IPS-18c (cell line): ENCODE measurements around the gene ARHGDIB.

Experiments
- H3K4me3 ChIP-seq: 2 replicates; pipeline ENCODE4 v1.7.0; 2013; ENCODE audit warnings: low read depth, mild to moderate bottlenecking, low read length, moderate library complexity; ENCODE audit not compliant: insufficient read depth
- H3K9me3 ChIP-seq: one replicate; pipeline ENCODE4 v1.6.1; 2013; ENCODE audit warnings: mild to moderate bottlenecking, low read length, moderate library complexity; ENCODE audit not compliant: control insufficient read depth, insufficient read depth

The ARHGDIB gene

DNA sequence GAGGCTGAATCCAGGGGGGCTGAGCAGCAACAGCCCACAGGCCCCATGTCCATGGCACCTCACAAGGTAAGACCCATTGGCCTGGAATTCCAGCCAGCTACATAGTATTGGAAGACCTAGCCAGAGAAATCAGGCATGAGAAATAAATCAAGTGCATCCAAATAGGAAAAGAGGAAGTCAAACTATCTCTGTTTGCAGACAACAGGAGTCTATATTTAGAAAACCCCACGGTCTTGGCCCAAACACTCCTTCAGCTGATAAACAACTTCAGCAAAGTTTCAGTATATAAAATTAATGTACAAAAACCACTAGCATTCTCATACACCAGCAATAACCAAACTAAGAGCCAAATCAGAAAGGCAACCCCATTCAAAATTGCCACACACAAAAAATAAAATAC, 28.4 kb upstream of the ARHGDIB start:
- H3K9me3 ChIP-seq: no peaks in the 10 kb centered on the region
- H3K4me3 ChIP-seq: no peak overlapping the region

DNA sequence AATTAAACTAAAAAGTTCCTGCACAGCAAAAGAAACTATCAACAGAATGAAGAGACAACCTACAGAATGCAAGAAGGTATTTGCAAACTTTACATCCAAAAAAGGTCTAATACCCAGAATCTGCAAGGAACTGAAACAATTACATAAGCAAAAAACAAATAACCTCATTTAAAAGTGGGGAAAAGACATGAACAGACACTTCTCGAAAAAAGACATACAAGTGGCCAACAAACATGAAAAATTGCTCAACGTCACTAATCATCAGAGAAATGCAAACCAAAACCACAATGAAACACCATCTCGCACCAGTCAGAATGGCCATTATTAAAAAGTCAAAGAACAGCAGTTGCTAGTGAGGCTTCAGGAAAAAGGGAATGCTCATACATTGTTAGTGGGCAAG, 26.6 kb upstream of the ARHGDIB start:
- Histone ChIP-seq H3K9me3 (no peaks in the 10 kb centered on the region), H3K4me3 (no peak overlapping the region)

DNA sequence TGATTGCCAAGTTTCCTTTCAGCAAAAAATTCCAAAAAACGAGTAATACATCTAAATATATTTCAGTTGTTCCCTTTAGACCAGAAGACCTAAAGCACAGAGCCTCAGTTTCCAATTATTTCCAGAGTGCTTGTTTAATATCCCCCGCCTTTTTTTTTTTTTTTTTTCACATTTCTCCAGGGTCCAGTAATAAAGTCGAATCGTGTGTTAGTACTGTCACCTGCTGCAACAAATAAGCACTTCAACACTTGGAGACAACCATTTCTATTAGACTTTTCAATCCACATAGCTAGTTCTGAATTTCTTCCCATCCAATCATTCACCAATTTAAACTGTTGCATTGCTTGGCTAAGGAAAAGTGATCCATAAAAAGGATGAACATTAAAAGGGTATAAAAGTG, 25.0 kb upstream of the ARHGDIB start:
- no peaks in the 10 kb centered on the region for H3K9me3 ChIP-seq
- no peak overlapping the region for H3K4me3 ChIP-seq

DNA sequence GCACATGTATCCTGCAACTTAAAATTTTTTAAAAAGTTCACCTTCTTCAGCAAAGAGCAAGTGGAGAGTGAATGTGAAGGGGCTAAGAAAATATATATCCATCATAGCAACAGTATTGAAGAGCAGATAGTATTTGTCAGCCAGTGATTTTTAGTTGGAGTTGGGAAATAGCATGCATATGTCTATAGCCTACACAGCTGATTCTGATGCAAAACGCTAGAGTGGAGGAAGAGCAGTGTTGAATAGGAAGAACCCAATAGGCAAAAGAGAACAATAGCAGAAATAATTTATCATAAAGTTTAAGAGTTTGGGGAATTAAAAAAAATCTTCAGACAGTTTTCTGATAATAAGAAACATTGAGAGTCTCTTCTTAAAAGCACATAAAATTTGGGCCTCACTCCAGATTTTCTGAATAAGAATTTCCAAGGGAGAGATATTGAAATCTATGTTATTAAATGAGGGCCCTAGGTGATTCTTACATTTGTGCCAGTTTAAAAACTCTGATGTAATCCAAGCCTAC, 23.4 kb upstream of the ARHGDIB start:
- no peaks in the 10 kb centered on the region for H3K9me3 ChIP-seq
- H3K4me3 ChIP-seq: no peak overlapping the region

- H3K9me3 ChIP-seq: no peaks in the 10 kb centered on the region
- H3K4me3 ChIP-seq: no peak overlapping the region
Observed at GRCh38 chr12:14984036-14984435, 22.6 kb upstream of the ARHGDIB start.

GRCh38 chr12:14982991-14983390, 21.6 kb upstream of the ARHGDIB start:
- Histone ChIP-seq H3K4me3 (no peak overlapping the region), H3K9me3 (no peaks in the 10 kb centered on the region)

DNA sequence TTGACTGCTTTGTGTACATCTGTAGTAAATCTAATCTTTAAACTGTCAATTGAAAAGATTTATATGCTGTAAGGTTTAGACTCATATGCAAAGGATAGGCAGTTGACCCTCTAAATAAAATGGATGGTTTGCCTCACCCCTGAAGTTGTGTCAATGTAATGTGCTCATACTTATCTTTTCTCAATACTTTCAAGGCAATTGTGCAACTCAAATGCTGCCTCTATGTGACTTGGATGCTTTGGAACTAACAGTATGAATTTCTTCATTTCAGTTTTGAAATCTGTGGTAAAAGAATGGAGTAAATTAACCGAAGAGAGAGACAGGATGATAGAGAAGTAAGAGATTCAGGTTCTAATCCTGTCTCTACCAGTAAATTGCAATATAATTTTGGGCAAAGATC, 21.2 kb upstream of the ARHGDIB start:
- Histone ChIP-seq H3K4me3 (no peak overlapping the region), H3K9me3 (no peaks in the 10 kb centered on the region)

DNA sequence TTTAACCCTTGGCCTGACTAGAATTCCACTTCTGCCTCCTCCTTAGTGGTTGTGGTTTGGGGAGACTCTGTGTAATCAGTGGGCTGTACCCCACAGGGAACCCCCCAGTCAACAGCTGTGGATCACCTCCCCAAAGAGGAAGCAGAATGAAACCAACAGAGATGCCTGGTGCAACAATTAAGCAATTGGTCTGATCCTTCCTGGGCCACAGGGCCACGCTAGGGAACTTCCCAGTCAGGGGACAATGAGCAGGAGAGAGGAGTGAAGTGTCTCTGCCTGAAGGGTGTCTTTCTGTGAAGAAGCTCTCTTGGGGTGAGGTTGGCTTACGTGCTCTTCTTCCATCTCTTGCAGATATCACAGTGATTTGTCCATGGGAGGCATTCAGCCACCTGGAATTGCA, 19.6 kb upstream of the ARHGDIB start:
- no peak overlapping the region for H3K4me3 ChIP-seq
- H3K9me3 ChIP-seq: no peaks in the 10 kb centered on the region

DNA sequence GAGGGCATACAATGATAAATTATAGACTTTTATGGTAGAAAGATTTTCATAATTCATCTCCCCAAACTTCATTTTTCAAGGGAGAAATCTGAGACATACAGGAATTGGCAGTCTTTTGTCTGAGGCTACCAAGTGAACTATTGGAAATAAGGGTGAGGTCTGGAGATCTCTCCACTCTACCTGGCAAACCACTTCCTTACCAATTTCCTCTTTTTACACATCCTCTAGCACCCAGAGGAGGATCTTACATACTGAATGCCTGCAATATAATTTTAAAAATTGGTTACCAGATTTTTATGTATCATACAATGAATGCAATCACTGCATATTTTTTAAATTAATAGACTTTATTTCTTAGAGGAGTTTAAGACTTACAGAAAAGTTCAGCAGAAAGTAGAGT, 18.1 kb upstream of the ARHGDIB start:
- Histone ChIP-seq H3K4me3 (no peak overlapping the region), H3K9me3 (no peaks in the 10 kb centered on the region)

DNA sequence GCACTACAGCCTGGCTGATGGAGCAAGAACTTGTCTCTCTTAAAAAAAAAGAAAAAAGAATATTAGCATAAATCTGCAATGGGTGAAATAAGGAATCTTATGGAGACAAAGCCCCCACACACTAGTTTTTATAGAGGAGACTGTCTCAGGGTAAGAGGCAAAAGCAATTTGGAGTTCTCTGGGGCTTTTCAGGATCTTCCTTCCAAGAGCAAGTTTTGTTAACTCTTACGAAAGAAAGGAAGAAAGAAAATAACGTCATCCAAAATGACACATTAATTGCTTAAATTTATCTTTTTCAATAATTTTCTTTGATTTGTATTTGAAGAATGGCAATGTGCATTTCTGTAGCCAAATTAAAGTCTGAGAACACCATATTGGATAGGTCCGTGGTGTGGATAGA, 15.3 kb upstream of the ARHGDIB start:
- Histone ChIP-seq H3K9me3 (no peaks in the 10 kb centered on the region), H3K4me3 (no peak overlapping the region)

DNA sequence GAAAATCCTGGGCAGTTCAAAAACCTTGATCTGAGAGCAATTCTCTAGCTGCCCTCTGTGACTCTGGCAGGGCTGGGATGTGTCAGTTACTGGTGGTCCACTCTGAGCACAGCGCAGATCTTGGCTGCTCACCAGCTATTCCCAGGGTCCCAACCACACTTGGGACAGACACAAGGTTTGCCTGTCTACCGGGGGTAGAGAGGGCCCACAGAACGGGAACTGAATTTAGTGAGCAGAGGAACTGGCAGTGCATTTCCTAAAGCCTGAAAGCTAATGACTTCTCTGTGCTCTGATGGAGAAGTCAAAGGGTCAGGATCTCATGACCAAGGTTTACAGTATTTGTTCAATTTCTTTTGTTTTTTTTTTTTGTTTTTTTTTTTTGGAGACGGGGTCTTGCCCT, 14.1 kb upstream of the ARHGDIB start:
- Histone ChIP-seq H3K4me3 (no peak overlapping the region), H3K9me3 (no peaks in the 10 kb centered on the region)

DNA sequence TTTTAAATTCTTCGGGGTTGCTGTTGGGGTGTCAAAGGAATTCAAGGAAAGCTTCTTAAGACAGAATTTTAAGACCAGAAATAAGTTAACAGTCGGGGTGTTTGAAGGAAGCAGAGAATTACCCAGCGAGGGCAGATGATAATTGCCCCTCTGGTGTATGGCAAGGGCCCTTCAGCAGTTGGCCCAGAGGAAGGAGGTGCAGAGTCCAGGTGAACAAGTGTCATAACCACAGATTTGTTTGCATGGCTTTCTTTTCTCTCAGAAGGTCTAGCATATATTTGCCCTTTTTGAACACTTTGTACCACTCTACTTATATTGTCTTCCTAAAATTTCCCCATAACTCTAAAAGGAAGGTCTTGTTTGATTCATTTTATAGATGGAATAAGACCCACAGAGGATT, 13.2 kb upstream of the ARHGDIB start:
- H3K9me3 ChIP-seq: no peaks in the 10 kb centered on the region
- no peak overlapping the region for H3K4me3 ChIP-seq

GRCh38 chr12:14972816-14973215, 11.4 kb upstream of the ARHGDIB start, which contains the start of gene PDE6H:
Gene PDE6H (plus strand): TSS chr12:14973042. CDS start chr12:14978013, 4,971 bp downstream.
- H3K4me3 ChIP-seq: no peak within 1 kb of the TSS
- H3K9me3 ChIP-seq: no peaks in the 10 kb centered on the region

DNA sequence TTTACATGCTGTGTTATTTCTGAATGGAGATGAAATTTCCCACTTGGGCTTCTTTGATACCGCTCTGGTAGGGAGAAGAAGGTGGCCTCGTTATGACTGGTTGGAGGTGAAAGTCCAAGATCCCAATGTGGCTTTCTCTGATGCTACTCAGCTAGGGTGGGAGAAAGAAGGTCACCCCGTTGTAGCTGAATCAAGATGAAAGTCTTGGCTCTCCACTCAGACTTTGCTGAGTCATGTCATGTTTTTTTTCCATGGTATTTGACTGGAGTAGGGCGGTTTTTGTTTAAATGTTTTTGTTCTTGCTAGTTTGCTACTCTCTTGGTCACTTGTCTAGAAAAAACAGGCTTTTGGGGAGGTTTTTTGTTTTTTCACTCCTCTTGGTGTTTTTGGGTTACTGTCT, 9.1 kb upstream of the ARHGDIB start:
- no peaks in the 10 kb centered on the region for H3K9me3 ChIP-seq
- H3K4me3 ChIP-seq: no peak overlapping the region

GRCh38 chr12:14968478-14968877, 7.1 kb upstream of the ARHGDIB start:
- H3K9me3 ChIP-seq: no peaks in the 10 kb centered on the region
- no peak overlapping the region for H3K4me3 ChIP-seq

DNA sequence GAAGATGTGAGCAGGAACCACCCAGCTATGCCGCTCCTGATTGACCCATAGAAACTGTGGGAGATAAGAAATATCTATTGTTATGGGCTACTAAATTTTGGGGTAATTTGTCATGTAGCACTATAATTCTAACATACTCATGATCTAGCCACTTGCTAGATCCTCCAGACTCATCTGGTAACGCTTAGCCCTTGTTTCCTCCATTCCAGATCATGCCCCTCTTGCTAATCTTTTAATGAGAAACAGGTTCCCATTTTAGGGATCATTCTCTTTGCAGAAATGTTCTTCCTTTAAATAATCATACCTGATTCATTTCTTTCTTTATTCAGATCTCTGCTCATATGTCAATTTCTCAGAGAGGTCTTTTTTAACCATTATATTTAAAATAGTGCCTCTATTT, 3.8 kb upstream of the ARHGDIB start:
- Histone ChIP-seq H3K9me3 (no peaks in the 10 kb centered on the region), H3K4me3 (no peak overlapping the region)

DNA sequence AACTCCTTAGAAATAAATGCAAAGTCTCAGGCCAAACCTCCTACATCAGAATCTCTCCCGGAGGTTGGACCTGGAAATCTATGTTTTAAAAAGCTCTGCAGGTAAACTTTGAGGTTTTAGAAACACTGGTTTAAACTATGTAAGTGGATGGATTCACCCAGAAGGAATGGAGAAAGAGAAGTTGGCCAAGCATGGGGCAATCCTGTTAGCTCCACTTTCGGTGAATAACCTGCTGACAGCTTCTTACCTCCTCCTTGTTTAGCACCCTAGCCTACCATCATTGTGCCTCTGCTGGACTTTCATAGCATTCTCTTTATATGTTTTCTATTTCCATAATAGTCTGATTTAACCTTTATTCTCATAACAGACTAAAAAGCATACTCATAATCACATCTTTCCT, 3.0 kb upstream of the ARHGDIB start:
- no peak overlapping the region for H3K4me3 ChIP-seq

GRCh38 chr12:14963520-14963919, 2.1 kb upstream of the ARHGDIB start:
- no peak overlapping the region for H3K4me3 ChIP-seq
- H3K9me3 ChIP-seq: no peaks in the 10 kb centered on the region

More for the DNA sequence above, 3.0 kb upstream of the ARHGDIB start:
- no peaks in the 10 kb centered on the region for H3K9me3 ChIP-seq

DNA sequence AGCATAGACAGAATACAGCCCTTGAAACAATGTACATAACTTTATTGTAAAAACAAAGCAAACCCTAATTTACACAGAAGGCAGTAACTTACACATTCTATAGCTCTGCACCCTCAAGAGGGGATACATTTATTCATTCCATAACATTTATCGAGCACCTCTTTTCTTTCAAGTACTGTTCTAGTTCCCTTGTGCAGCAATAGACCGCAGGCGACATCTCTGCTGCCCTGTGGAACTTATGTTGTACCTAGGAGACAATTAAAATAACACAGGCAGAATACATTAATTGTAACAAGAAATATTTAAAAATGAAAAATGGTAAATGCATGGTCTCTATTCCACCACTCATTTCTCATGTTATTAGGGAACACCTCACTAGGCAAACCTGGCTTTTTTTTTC, 1.4 kb upstream of the ARHGDIB start:
- H3K9me3 ChIP-seq: no peaks in the 10 kb centered on the region
- no peak overlapping the region for H3K4me3 ChIP-seq
